NCI-H2196 (cell line): ENCODE data around the gene NCLN.
"Not testable (repeated sequence)": the region's sequence is repeated elsewhere in the genome, so short reads cannot be mapped to it uniquely, and the experiment has no call there.

Experiments
- DNase-seq: peaks from one replicate; lab custom pipeline; 2025; ENCODE audit not compliant: unreplicated experiment; lab: John Stamatoyannopoulos, UW

NCLN gene

GRCh38 chr19:3179739-3180293, 5.9 kb upstream of the NCLN start:
- no peak for DNase-seq

- DNase-seq, result no peak
Measured at GRCh38 chr19:3183721-3184641, 1.7 kb upstream of the NCLN start.

- DNase-seq, result peak; percentile 81
Measured at GRCh38 chr19:3184847-3185460, 776 bp upstream of the NCLN start.

GRCh38 chr19:3186160-3186688, 494 bp downstream of the NCLN start:
- no peak for DNase-seq

- no peak for DNase-seq
Measured at GRCh38 chr19:3186891-3187661, 1.3 kb downstream of the NCLN start.

GRCh38 chr19:3187662-3188511, 2.2 kb downstream of the NCLN start:
- DNase-seq, result no peak

GRCh38 chr19:3188627-3189596, 3.2 kb downstream of the NCLN start:
- no peak for DNase-seq

GRCh38 chr19:3189702-3190469, 4.2 kb downstream of the NCLN start:
- DNase-seq, result no peak

- DNase-seq, result no peak
Measured at GRCh38 chr19:3190470-3190770, 4.7 kb downstream of the NCLN start.

GRCh38 chr19:3190921-3191805, 5.4 kb downstream of the NCLN start:
- no peak for DNase-seq

GRCh38 chr19:3191806-3192104, 6.0 kb downstream of the NCLN start:
- not testable (repeated sequence) for DNase-seq

- no peak for DNase-seq
Measured at GRCh38 chr19:3192228-3192635, 6.5 kb downstream of the NCLN start.

GRCh38 chr19:3192684-3193083, 7.0 kb downstream of the NCLN start:
- DNase-seq, result no peak

GRCh38 chr19:3193256-3194105, 7.8 kb downstream of the NCLN start:
- DNase-seq, result no peak

- DNase-seq, result no peak
Measured at GRCh38 chr19:3194106-3195087, 8.7 kb downstream of the NCLN start.
